Cardiac fibroblast (primary cell): ENCODE data around the gene EHD4.

Source experiments
- DNase-seq, 2 donors: peaks; one replicate each; pipeline versions ENCODE4 v3.0.0 to v3.0.0-alpha.2; 2010; ENCODE audit warnings: low read depth in 2 of 2
- H3K4me3 ChIP-seq, 2 donors: replicated peaks in 1 of 2; 1 replicate in 1 of 2; 2 replicates in 1 of 2; pipeline ENCODE4 v1.5.1; 2011; ENCODE audit warnings: low read depth in 2 of 2, low read length in 2 of 2, mild to moderate bottlenecking in 2 of 2, moderate library complexity in 1 of 2
- TF ChIP-seq, protein P1 (sequence below): IDR thresholded peaks from one replicate; pipeline ENCODE4 v1.5.1; 2011; ENCODE audit warnings: low read depth, mild to moderate bottlenecking, low read length, inconsistent platforms

EHD4 gene

GRCh38 chr15:41900526-41901380 lies 71.6 kb downstream of the EHD4 start:
- no peak for DNase-seq
- H3K4me3 ChIP-seq = no peak overlapping the region
- TF ChIP-seq, protein P1, sequence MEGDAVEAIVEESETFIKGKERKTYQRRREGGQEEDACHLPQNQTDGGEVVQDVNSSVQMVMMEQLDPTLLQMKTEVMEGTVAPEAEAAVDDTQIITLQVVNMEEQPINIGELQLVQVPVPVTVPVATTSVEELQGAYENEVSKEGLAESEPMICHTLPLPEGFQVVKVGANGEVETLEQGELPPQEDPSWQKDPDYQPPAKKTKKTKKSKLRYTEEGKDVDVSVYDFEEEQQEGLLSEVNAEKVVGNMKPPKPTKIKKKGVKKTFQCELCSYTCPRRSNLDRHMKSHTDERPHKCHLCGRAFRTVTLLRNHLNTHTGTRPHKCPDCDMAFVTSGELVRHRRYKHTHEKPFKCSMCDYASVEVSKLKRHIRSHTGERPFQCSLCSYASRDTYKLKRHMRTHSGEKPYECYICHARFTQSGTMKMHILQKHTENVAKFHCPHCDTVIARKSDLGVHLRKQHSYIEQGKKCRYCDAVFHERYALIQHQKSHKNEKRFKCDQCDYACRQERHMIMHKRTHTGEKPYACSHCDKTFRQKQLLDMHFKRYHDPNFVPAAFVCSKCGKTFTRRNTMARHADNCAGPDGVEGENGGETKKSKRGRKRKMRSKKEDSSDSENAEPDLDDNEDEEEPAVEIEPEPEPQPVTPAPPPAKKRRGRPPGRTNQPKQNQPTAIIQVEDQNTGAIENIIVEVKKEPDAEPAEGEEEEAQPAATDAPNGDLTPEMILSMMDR = no peak

- H3K4me3 ChIP-seq = no peak overlapping the region
- DNase-seq = no peak
- TF ChIP-seq, protein P1 = no peak
Observed at GRCh38 chr15:41899854-41900442, 72.4 kb downstream of the EHD4 start.

GRCh38 chr15:41897363-41897799 lies 75.0 kb downstream of the EHD4 start:
- no peak for DNase-seq
- no peak overlapping the region for H3K4me3 ChIP-seq
- TF ChIP-seq, protein P1 = no peak

- H3K4me3 ChIP-seq = no peak overlapping the region
- TF ChIP-seq, protein P1 = no peak
- no peak for DNase-seq
Observed at GRCh38 chr15:41896566-41896965, 75.8 kb downstream of the EHD4 start.

DNA sequence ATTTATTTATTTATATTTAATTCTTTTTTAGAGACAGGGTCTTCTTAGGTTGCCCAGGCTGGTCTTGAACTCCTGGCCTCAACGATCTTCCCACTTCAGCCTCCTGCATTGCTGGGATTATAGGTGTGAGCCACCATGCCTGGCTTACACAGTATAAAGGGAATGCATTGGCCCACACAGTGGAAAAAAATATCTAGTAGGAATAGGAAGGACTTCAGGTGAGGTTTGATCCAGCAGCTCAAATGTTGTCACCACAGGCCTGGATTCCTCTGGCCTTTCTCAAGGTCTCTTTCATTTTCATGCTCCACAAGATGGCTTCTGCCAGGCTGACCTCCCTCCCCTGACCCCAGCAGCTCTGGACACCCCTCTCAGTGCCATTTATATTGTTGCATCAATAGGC lies 76.4 kb downstream of the EHD4 start:
- H3K4me3 ChIP-seq = no peak overlapping the region
- DNase-seq = no peak
- TF ChIP-seq, protein P1 = no peak

- DNase-seq = no peak
- TF ChIP-seq, protein P1 = no peak
- H3K4me3 ChIP-seq = no peak overlapping the region
Observed at GRCh38 chr15:41895491-41895890, 76.9 kb downstream of the EHD4 start.
